Stimulated activated CD4-positive, alpha-beta T cell treated with anti-CD3 and anti-CD28 coated beads, Interleukin-1b, Interleukin-23, amount 100 ng/mL, for 24 hours (primary cell): ENCODE results near the gene OXLD1.

ENCODE experiments used
- DNase-seq, 4 experiments: peaks; one replicate each; pipeline ENCODE4 v3.0.0-alpha.2; 2020; ENCODE audit warnings: low read depth in 4 of 4, low spot score in 1 of 4

OXLD1 gene

DNA sequence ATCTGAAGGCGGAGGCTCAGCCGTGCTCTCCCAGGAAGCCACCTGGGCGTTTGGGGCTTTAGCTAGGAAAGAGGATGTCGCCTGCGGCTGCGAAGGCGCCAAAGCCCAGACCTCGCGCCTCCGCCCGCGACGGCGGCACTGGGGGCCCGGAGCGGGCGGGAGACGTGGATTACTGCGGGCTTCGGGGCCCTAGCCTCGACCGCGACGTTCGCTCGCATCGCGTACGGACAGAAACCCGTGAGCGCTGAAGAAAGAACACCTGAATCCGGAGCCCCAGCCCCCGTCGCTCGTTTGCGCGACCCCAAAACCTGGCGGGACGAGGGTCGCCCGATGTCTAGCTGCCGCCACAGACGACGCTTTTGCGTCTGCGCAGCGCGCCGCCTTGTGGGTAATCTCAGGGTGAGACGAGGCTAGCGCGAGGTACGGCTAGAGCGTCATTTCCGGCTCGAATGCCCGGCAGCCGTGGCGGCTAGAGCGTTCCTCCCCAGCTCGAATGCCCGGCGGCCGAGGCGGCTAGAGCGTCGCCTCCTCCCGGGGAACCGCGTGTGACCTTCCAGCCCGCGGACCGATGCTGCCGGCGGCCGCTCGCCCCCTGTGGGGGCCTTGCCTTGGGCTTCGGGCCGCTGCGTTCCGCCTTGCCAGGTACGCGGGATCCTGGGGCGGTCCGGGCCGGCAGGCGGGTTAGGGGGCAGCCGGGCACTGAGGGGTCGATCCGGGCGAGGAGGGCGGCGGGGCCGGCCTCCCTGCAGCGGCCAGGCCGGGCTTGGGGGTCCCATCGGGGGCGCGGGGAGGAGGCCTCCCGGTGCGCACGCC, 36.7 kb upstream of the OXLD1 start, which contains the start of gene MRPL12:
Gene MRPL12 (plus strand): TSS at position 434 of the 813 bp plus-strand sequence. CDS start 135 bp downstream, at position 569.
- DNase-seq: peak; percentile 71 to 84 (median 78)

DNA sequence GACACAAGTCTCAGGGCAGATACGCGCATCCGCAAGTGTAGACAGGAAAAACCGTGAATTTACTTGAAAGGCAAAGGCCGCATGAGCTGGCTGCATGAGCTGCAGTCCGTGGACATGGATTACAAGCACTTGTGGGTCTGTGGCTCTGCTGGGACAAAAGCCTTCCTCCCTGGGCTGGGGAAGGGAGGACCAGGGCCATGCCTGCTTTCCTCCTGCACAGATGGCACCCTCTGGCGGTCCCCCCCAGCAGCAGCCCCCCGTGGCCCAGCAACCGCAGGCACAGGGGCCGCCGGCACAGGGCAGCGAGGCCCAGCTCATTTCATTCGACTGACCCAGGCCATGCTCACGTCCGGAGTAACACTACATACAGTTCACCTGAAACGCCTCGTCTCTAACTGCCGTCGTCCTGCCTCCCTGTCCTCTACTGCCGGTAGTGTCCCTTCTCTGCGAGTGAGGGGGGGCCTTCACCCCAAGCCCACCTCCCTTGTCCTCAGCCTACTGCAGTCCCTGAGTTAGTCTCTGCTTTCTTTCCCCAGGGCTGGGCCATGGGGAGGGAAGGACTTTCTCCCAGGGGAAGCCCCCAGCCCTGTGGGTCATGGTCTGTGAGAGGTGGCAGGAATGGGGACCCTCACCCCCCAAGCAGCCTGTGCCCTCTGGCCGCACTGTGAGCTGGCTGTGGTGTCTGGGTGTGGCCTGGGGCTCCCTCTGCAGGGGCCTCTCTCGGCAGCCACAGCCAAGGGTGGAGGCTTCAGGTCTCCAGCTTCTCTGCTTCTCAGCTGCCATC, 35.1 kb upstream of the OXLD1 start:
- DNase-seq: no peak

GRCh38 chr17:81700353-81701287, 34.2 kb upstream of the OXLD1 start:
- no peak for DNase-seq

GRCh38 chr17:81697261-81698044, 31.0 kb upstream of the OXLD1 start:
- no peak for DNase-seq

- no peak for DNase-seq
Observed at GRCh38 chr17:81696218-81696941, 30.0 kb upstream of the OXLD1 start.

GRCh38 chr17:81695801-81696200, 29.4 kb upstream of the OXLD1 start:
- DNase-seq: no peak

- DNase-seq: no peak
Observed at GRCh38 chr17:81695211-81695610, 28.8 kb upstream of the OXLD1 start.

DNA sequence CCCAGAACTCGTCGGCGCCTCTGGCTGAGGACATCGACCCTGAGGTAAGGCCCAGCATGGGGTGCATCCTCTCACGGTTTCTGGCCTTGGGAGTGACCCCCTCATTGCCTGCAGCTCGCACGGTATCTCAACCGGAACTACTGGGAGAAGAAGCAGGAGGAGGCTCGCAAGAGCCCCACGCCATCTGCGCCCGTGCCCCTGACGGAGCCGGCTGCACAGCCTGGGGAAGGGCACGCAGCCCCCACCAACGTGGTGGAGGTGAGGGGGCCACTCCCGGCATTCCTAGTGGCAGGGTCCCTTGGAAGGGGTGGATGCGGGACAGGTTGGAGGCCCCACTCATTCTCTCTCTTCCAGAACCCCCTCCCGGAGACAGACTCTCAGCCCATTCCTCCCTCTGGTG, 28.4 kb upstream of the OXLD1 start:
- no peak for DNase-seq

- no peak for DNase-seq
Observed at GRCh38 chr17:81693509-81694210, 27.3 kb upstream of the OXLD1 start.

- DNase-seq: no peak
Observed at GRCh38 chr17:81691608-81692007, 25.2 kb upstream of the OXLD1 start.

GRCh38 chr17:81691196-81691595, 24.8 kb upstream of the OXLD1 start:
- DNase-seq: no peak

- no peak for DNase-seq
Observed at GRCh38 chr17:81690549-81690948, 24.1 kb upstream of the OXLD1 start.

GRCh38 chr17:81690066-81690465, 23.7 kb upstream of the OXLD1 start:
- DNase-seq: no peak

GRCh38 chr17:81688616-81689015, 22.2 kb upstream of the OXLD1 start:
- DNase-seq: no peak

GRCh38 chr17:81687770-81688541, 21.6 kb upstream of the OXLD1 start:
- DNase-seq: no peak

GRCh38 chr17:81686614-81687013, 20.2 kb upstream of the OXLD1 start:
- DNase-seq: no peak

DNA sequence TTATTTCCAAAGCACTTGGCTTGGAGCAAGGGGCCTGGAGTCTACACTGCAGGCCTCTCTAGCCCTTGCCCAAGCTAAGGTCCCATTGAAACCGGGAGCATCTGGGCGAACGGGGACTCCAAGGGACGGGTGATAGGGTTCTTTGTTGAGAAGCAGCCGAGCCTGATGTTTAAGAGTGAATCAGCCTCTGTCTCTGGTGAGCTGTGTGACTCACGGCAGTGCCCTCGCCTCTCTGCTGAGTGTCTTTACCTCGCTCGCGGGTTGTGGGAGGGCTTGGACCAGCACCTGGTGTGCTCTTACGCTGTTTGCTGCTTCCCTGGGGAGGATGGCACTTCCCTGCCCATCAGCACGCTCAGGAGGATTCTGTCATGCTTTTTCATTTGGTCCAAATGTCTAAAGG, 18.7 kb upstream of the OXLD1 start:
- DNase-seq: peak in 1 of 4 experiments; percentile 46

DNA sequence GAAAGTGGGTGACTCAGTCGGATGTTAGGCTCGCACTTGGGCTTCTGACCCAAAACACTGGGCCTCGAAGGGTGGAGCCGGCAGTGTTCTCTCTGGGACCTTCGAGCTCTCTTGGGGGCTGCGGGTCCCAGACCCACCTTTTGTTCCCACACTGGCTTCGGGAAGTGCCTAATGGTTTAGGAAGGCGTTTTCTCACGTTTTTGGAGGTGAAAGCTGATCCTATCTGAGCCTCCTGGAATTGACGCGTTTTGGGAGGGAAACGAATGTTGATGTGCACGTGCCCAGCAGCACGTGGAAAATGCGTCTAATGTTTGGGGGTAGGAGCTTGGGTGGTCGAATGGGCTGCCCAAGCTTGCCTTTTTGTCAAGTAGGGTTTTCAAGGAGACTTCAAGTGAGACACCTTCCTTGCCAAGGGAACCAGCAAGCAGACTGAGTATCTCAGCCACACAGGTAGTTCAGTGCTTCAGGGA, 18.1 kb upstream of the OXLD1 start:
- no peak for DNase-seq
